Dermis blood vessel endothelial cell (primary cell): ENCODE measurements around the gene MED13. TPM values are rescaled to one million over a fixed set of nuclear protein-coding genes. Genes with fewer than 3 reads are reported as not detected.
"Not testable (repeated sequence)": the region's sequence is repeated elsewhere in the genome, so short reads cannot be mapped to it uniquely, and the experiment has no call there.

Source experiments
- DNase-seq: peaks from one replicate; pipeline ENCODE4 v3.0.0; 2010
- total RNA-seq: library from RNA; depleted of rRNA; stranded (reverse); fragments of >200 nt; gene quantifications from 2 replicates; pipeline ENCODE4 v1.2.3, GENCODE V29; 2014

MED13 gene
- total RNA-seq, 1 donor from 2014 or later, result 41.4 TPM

DNA sequence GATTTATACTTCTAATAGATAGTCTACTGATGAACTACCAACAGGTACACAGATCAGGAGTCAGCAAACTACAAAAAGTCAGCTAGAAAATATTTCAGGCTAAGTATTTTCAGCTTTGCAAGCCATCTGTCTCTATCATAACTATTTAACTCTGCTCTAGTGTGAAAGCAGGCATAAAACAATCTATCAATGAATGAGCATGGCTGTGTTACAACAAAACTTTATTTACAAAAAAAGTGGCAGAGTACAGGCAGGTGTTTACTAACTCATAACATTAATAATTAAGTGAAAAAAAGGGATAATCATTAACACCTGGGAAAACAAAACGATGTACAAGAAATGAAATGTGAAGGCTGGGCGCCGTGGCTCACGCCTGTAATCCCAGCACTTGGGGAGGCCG lies 15.8 kb downstream of the MED13 start:
- DNase-seq, result no peak

DNA sequence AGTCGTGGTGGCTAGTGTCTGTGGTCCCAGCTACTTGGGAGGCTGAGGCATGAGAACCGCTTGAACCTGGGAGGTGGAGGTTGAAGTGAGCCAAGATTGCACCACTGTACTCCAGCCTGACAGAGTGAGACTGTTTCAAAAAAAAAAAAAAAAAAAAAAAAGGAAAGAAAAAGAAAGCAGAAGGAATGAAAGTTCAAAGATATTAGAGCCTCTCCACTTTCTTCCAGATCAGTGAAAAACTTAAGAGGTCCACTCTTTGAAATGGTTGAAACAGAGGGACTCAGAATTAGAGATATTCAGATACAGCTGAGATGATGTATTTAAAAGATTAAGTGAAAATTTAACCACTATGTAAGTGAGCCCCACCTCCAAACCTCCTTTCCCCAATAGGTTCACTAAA lies 16.8 kb downstream of the MED13 start:
- no peak for DNase-seq

DNA sequence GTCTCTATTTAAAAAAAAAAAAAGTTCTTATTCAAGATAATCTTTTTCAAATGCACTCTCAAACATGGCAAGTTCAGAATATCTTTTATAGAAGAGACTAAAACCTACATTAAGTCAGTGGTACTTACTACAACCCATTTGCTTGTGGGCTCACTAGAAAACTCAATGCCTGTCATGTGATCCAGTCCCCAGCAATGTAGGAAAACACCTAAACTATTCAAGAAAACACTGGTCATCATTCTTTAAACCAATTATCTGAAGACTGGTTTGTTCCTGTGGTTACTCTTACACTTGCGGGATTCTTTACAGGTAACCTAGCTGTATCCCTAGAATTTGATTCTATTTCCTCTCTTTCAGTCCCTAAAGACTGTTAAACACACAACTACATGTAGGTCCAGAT lies 19.6 kb downstream of the MED13 start:
- no peak for DNase-seq

DNA sequence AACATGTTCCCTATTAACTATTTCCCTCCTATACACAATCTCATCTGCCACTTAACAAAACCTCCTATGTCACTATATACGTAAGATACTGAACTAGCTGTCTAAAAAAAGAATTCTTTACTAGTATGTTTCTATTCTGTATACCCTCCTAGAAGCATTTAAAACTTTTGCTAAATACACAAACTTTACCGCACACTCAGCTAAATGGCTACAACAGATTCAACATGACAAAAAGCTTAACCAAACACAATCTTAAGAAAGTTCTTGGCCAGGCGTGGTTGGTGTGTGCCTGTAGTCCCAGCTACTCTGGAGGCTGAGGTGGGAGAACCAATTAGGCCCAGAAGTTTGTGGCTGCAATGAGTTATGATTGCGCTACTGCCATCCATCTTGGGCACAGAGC lies 20.0 kb downstream of the MED13 start:
- DNase-seq, result no peak

DNA sequence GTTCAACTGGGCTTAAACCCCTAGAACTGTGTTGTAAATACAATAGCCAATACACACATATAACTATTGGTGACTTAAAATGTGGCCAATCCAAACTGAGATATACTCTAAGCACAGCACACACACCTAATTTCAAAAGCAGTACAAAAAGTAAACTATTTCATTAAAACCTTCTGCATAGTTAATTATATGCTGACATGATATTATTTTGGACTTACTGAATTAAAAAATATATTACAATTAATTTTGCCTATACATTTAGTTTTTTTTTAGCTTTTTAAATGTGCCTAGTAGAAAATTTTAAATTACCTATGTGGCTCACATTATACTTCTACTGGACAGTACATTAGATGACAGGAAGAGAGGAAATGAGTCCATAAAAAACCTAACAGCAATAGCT lies 21.5 kb downstream of the MED13 start:
- DNase-seq, result no peak

DNA sequence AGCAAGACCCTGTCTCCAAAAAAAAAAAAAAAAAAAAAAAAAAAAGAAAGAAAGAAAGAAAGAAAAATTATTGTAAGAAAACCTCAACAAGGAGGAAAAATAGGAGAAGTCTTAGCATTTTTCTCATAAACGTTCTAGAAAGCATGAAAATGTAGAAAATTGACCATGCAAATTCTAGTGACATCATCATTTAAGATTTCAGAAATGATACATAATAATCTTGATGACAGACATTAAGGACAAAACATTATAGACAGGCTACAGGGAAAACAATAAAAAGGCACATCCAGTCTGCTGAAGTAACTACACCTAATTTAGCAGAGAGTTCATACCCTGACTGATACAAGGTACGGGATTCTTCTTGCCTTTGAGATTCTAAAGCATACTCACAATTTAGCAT lies 21.9 kb downstream of the MED13 start:
- no peak for DNase-seq

DNA sequence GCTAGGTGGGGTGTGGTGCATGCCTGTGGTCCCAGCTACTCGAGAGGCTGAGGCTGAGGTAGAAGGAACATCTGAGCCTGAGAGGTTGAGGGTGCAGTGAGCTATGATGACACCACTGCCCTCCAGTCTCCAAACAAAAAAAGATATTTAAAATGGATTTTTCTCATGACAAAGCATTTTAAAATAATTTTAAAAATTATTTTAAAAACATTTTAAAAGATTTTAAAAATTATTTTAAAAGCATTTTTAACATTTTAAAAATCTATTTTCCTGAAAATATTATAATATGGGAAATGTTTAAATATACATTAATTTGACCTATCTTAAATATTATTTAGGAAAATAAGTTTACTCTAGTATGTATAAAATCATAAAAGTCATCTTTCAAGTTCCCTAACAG lies 26.8 kb downstream of the MED13 start:
- no peak for DNase-seq

DNA sequence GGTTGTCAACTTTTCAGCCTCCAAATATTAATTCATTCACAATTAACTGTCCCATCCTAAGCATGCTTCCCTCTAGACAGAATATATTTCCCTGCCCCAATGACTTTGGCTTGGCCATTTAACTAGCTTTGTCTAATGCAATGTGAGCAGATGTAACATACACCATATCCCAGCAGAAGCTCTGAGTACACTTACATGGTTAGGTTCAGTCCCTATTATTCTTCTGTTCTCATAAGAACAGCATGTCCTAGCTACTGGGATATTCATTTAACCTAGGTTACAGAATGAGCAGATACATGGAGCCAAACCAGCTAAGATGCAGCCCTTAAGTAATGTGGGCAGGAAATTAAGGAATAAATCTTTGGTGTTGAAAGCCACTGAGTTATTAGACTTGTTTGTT lies 31.8 kb downstream of the MED13 start:
- DNase-seq, result no peak

DNA sequence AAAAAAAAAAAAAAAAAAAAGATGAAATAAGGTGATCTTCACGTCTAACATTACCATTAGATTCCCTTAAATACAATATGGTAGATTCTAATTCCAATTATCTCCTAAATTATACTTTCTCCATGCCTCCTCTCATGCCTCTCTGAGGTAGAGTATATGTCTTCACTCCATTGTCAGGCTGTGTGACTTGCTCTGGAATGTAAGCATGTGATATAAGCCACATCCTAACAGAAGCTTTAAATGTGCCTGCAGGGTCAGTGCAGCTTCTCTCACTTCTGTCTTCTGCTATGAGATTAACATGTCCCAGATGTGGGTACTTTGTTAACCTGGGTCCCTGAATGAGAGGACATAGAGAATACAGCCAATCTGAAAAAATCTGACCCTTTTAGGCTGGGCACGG lies 32.6 kb downstream of the MED13 start:
- no peak for DNase-seq

DNA sequence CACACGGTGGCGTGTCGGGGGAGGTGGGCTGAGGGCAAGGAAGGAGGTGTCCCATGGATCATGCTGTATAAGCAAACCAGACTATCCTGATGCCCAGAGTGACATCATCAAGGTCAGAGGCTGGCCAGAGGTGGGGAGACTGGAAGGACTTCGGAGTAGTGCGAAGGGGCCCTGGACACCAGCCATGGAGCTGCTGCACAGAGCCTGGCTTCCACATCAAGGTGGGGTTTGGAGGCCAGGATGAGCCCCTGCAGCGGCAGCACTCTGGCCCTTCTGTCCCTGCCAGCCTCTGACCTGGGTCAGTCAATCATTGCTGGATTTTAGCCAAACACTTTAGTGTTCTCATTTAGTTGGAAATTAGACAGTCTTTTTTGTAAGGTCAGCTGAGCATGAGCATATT lies 34.8 kb downstream of the MED13 start:
- DNase-seq, result peak; percentile 22

DNA sequence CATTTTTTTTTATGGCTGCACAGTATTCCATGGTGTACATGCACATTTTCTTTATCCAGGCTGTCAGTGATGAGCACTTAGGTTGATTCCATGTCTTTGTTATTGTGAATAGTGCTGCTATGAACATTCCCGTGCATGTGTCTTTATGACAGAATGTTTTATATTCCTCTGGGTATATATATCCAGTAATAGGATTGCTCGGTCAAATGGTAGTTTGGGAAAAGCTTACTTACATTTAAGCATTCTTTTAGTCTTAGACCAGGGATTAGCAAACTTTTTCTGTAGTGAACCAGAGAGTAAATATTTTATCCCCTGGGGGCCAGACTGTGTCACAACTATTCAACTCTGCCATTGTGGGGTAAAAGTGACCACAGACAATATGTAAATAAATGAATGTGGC lies 40.2 kb downstream of the MED13 start:
- no peak for DNase-seq

DNA sequence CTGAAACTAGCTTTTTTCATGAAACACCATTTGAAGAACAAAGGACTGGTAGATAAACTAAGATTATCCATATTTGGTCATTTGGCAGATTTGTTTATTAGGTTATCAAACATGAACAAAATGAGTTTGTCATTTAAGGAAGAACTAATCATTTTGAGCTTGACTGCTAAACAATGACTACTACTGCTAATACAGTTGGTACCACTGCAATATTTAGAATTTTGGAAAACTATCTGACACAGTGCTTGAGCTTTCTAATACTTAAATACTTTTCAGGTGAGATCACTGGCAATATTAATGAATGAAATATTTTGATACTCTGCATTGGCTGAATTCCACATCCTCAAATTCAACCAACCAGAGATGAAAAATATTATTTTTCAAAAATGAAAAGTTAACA lies 47.2 kb downstream of the MED13 start:
- no peak for DNase-seq

DNA sequence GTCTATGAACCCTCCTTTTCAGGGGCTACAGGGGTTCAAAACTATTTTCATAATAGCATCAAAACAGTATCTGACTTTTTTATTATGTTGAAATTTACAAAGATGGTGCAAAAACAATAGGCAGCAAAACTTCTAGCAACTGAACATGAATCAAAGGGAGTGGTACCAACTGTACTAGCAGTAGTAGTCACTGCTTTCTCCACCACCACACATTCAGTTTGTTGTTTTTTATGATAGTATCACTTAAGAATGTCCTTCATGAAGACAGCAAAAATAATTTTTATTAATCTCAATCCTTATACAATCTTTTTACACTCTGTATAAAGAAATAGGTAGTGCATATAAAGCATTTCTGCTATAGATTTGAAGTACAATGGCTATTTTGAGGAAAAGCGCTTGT lies 47.6 kb downstream of the MED13 start:
- peak; percentile 12 for DNase-seq

DNA sequence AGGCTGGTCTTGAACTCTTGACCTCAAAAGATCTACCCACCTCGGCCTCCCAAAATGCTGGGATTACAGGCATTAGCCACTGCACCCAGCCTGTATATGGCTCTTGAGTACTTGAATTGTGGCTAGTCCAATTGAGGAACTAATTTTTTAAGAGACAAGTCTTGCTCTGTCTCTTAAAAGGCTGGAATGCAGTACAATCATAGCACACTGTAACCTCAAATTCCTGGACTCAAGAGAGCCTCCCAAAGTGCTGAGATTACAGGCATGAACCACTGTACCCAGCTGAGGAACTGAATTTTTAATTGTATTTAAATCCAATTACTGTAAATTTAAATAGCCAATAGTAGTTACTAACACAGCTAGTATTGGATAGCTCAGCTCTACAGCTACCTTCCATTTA lies 50.6 kb downstream of the MED13 start:
- DNase-seq, result no peak

DNA sequence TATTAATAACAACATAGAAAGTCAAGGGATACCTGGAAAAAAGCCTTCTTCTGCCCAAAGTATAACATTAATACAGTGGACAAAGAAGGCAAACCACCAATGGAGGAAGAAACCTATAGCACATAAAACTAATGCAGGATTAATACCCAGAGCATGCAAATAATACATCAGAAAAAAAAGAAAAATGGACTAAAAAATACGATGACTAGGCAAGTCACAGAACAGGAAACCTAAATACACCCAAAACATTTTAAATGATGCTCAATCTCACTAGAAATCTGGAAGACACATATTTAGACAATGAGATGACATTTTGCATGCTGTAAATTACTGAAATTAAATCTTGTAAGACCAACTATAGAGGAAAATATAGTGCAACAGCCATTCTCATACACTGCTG lies 55.9 kb downstream of the MED13 start:
- no peak for DNase-seq

DNA sequence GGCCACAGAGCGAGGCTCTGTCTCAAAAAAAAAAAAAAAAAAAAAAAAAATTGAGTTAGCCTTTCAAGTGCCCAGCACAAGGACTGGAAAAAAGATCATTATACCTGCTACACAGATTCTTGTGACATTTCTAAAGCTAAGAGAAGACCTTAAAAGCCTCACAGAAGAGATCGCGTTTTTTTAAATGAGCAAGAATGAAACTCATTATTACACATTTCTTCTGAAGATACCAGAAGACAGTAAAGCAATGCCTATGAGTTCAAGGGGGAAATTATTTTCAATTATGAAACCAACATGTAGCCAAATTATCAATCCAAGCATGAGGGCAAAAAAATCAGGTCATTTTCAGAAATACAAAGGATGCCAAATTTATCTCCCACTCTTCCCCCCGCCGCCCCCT lies 56.8 kb downstream of the MED13 start:
- no peak for DNase-seq

DNA sequence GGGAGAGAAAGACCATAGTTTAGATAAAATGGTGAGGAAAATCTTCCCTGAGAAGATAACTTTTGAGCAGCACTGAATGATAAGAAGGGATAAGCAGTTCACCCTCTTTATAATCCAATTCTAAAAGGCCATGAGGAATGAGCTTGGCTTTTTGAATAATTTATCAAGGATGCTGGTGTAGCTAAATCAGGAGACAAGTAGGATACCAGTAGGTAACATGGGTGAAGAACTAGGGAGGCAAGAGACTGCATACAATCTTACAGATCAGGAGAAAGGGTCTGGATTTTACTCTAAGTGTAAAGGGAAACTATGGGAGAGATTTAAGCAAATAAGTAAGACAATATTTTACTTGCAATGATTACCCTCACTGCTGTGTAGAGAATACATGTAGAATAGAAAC lies 60.7 kb downstream of the MED13 start:
- no peak for DNase-seq

DNA sequence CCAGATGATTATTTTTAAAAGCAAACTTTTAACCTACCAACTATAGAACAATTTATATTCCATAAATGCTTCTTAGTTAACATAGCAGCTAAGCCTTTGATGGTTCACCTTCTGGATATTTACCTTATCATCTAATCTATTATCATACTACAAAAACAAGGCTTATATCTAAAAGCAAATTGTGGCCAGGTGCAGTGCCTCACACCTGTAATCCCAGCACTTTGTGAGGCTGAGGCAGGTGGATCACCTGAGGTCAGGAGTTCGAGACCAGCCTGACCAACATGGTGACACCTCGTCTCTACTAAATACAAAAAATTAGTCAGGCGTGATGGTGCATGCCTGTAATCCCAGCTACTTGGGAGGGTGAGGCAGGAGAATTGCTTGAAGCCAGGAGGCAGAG lies 61.9 kb downstream of the MED13 start:
- not testable (repeated sequence) for DNase-seq

DNA sequence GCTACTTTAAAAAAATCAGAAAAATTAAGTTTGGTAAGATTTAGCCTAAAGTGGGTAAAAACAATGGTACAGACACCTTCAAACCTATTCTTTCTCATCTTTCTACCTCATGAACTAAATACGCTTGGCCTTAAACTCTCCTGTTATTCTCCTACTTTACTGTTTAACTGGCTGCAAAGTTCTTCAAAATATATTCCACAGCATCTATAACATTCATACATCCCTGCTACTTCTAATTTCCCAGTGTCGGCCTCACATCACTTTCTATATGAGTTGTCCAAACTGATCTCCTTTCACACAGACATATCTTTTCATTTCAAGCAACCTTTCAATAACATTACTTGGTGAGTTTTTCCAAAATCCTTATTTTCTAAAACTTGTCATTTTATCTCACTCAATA lies 64.0 kb downstream of the MED13 start:
- DNase-seq, result no peak

DNA sequence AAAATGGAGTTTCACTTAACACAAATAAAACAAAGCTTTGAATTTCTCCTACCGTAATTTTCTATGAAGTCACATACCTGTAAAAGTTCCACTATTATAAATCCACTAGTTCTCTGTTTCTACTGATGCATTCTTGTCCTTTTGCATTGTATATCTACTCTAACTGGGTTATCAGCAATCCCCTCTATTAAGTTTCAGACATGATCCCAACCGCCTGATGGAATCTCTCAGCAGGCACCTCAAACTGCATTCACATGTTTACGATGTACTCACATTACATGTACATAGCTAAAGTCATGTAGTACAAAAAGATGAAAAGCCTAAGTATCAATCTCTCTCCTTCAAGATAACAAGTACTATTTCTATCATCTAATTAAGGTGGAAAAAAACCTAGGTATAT lies 64.9 kb downstream of the MED13 start:
- DNase-seq, result no peak

DNA sequence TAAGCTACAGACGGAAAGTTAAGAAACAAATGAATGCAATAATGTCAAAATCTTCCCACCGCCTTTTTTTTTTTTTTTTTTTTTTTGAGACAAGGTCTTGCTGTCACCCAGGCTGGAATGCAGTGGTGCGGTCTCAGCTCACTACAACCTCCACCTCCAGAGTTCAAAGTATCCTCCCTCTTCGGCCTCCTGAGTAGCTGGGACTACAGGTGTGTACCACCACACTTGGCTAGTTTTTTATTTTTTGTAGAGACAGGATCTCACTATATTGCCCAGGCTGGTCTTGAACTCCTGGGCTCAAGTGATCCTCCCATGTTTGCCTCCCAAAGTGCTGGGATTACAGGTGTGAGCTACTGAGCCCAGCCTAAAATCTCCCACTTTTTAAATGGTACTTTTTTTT lies 66.5 kb downstream of the MED13 start:
- DNase-seq, result not testable (repeated sequence)

DNA sequence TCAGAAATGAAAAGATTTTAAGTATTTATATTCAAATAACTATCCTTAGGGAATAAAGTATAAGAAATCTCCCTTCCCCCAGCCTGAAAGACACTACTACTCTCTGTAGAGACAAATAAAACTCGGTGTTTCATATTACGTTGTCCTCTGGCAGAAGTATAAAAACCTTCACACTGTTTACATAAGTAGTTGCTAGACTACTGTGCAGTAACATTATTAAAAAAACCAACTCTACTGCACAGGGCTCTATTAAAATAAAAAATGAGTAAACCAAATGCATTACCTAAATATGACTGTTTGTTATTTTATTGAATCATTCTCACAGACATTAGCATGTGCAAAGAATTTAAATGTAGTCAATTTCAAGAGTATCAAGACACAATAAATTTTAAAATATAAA lies 67.4 kb downstream of the MED13 start:
- peak; percentile 23 for DNase-seq

DNA sequence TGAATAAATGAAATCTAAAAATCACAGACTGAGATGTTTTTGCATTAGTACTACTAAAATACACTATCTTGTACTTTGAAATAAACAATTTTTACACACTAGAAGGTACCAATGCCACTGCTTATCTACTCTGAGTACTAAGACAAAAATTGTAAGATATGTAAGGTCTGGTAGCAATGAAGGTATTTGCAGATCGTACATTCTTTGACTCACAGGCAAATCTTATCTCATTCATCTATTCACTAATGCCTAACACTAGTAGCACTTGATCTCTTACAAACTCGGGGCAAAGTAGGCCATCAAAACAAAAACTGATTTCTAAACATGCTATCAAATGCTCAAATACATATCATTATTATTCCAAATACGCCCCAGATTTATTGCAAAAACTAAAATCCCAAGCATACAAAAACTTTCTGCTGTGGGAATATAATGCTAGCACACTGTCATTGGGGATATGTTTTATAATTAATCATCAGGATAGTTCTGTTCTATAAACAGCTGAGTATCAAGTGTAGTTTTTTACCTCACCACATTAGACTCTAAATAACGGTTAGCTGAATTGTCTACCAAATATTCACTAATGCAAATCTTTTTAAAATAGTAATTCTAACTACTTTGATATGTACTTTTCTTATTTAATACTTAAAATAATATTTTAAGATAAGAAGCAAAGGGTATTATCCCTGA lies 68.0 kb downstream of the MED13 start:
- no peak for DNase-seq

DNA sequence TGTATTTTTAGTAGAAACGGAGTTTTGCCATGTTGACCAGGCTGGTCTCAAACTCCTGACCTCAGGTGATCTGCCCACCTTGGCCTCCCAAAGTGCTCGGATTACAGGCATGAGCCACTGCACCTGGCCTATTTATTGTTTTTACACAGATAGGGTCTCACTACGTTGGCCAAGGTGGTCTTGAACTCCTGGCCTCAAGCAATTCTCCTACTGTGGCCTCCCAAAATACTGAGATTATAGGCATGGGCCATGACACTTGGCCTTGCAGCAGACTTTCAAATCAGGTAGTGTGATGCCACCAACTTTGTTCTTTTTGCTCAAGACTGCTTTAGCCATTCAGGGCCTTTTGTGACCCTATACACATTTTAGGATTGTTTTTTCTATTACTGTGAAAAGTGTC lies 75.6 kb downstream of the MED13 start:
- no peak for DNase-seq

DNA sequence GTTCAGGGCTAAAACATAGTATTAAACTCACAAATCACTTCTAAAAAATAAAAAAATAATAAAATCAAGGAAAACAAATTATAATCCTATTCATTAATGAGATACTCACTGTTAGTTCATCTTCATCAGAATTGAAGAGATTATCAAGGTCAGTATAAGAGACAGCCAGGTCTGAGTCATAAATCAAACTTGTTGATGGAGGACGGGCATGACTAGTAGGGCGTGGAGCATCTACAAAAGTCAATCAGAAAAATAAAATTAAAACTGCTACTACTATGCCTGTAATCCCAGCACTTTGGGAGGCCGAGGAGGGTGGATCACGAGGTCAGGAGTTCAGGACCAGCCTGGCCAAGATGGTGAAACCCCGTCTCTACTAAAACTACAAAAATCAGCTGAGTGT lies 78.2 kb downstream of the MED13 start:
- DNase-seq, result no peak

DNA sequence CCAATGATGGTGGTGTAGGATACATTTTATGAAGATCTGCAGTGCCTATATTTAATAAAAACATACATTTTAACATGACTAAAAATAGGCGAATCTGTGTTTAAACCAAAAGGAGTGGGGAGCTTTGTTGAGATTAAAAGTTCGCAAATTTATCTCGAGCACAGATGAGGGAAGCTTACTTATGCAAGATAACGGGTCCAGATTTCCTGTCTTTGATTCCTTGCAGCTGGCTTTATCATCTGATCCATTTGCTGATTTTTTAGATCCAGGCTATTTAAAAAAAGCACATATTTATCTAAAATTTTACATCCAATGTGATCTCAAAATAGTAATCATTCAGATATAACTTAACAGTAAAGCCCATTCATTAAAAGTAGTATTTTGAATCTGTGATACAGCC lies 80.3 kb downstream of the MED13 start:
- peak; percentile 14 for DNase-seq
